ENCODE results near the gene HCN2.
A peak's percentile ranks its signal among the peaks of the same experiment; 100 is the strongest.

HCN2 gene

DNA sequence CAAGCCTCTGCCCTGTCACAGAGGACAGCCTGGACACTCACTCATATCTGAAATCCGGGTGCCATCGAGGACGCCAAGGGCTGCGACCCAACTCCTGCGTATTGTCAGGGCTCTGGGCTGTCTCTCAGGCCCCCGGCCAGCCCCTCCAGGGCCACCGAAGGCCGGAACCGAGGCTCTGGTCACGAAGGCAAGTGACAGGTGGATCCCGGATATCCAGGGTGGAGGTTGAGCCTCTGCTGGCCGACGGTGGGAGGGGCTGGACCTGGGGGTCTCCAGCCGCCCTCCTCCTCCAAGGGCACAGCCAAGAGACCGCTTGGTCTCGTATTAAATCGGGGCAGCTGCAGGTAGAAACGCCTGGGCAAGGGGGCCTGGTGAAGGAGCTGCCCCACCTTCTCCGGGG is 67.9 kb downstream of the HCN2 start:
- no peak for DNase-seq (ENCODE audit: low spot score)

- no peak for DNase-seq (ENCODE audit: low spot score)
These were observed 68.6 kb downstream of the HCN2 start for GRCh38 chr19:658059-658839.

DNA sequence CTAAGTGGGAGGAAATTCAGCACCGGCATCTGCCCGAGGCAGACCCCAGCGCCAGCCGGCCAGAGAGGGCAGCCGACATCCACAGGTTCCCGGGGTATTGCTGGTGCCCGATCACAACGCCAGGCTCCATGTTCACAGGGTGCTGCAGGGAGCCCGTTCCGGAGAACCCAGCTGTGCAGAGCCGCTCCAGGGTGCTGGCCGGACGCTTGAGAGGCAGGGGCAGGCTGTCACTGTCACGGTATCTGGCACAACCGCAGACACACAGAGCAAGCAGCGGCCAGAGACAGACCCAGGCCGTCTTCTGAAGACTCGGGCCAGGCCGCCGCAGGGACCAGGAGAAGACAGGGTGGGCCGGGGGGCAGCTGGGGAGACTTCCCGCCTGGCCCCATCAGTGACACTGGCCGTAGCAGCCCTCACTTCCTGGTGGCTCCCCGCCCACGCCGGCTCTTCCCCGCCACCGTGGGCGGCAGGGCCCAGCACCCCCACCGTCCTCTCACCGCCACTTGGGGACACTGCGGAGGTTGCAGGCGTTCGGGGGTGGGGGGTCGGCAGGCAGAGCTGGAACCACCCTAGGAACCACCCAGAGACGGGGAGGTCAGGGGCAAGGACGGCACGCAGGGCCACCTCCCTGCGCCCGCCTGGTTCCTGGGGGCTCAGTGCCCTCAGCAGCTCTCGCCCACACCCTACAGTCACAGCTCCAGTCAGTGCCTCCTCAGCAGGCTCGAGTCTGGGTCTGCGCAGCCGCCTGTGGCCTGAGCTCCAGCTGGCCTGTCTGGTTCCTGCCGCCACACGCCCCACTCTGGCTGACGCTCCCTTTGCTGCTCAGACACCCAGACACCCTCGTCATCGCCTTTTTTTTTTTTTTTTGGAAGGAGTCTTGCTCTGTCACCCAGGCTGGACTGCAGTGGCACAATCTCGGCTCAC is 69.5 kb downstream of the HCN2 start:
- DNase-seq (ENCODE audit: low spot score) = no peak

DNA sequence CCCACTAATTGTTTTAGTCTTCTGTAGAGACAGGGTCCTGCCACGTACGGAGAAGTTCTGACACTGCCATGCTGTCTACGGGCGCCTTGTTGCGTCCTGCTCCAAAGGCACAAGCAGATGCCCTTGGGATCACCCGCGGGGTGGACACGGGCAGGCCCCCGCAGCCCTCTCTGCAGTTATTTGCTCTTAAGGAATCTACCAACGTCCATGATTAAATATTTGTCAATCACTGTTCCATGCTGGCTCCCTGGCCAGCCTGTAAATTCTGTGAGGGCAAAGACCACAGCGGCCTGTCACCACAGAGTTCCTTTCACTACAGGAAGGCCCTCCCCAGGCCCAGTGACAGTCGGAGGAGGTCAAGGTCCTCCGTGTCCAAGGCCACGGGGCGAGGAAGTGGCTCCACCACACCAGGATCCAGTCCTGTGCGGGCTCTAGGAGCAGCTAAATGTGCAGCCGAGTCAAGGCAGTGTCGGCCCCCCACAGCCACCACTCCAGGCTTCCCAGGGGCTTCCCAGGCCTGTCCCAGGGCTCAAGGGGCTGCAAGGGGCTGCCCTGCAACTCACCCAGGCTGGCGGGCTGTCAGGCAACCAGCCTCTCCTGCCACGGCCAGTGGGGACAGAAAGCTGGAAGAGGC is 71.2 kb downstream of the HCN2 start:
- DNase-seq (ENCODE audit: low spot score) = peak; percentile 69

DNA sequence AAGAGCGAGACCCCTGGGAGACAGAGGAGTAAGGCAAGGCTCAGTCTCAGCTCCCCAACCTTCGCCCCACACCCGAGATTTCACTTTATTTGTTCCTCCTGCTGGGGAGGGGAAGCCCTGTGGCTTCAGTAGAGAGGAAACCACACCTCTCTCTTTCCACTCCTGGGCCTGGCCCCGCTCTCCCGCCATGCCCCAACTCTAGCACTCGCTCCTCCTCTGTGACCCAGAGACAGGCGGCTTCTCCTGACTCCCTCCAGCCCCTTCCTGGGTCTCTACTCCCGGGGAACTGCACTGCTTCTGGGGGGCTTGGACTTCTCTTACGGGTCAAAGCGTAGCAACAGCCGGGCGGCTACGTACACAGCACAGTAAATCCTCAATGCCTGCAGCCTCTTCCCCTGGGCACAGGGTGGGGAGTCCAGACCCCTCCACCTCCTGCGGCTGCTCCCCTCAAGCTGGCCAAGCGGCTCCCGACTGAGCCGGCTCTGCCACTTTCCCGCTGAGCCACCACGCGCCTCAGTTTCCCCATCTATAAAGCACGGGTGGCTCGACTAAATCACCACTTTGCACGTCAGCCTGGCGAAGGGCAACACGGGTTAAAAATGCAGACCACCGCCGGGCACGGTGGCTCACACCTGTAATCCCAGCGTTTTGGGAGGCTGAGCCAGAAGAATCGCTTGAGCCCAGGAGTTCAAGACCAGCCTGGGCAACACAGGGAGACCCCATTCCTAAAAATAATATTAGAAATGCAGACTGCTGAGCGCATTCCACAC is 71.9 kb downstream of the HCN2 start:
- DNase-seq (ENCODE audit: low spot score) = peak; percentile 71

DNA sequence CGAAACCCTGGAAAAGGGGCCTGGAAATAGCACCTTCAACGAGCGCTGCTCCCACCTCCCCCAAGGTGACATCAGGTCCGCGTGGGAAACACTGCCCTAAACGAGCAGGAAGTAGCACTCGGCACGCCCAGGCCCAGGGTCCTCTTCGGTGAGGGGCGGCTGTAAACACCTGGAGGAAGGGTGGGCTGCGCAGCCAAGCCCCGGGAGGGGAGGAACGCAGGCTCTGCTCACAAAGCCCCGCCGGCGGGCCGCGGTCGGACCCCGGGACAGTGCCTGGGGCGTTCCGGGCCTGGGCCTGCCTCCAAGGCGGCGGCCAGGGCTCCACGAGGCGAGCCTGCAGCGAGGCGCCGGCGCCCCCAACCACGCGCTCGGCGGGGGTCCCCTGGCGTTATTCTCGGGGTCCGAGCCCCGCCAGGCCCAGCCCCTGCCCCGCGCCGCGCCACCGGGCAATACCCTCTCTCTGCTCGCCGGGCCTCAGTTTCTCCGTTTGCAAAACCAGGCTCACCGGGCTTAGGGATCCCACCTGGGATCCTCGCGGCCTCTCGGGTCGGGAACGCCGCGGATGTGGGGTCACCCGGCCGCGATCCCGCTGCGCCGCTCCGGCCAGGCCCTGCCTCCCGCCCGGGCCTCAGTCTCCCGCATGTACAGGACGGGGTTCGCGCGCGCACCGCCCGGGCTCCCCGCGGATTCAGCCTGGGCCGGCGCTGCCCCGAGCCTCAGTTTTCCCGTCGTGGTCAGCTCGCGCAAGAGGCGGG is 72.7 kb downstream of the HCN2 start:
- DNase-seq (ENCODE audit: low spot score) = peak; percentile 85

DNA sequence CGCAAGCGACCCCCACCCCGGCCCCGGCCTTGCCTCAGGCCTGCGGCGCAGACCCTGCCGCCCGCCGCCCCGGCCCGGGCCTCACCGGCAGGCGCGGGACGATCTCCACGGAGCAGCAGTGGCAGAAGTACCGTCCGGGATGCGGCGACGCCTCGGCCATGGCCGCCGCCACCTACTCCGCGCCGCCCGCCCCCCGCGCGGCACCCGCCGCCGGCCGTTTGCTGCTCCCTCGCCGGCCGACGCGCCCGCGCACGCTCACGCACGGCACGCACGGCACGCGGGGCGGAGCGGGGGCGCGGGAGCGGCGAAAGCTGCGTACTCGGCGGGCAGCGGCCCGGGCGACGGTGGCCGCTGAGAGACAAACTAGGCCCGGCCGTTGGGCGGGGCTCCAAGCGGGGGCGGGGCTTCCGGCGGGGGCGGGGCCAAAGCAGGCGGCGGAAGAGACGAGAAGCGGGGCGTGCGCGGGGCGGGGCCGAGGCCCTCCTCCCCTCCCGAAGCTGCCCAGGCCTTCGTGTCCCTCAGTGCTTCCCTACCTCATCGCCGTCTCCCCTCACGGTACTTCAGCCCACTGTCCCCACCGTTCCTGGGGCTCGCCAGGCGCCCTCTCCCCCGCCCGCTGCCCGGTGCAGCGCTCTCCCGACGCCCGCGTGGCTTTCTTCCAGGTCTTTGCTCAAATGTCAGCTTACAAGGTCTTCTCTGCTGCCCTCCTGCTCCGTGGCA is 73.4 kb downstream of the HCN2 start, which contains the start of gene RNF126:
RNF126 (minus strand) TSS at position 253 of the 720 bp plus-strand sequence; CDS start at position 160, 93 bp downstream.
- peak; percentile 98 for DNase-seq (ENCODE audit: low spot score)

DNA sequence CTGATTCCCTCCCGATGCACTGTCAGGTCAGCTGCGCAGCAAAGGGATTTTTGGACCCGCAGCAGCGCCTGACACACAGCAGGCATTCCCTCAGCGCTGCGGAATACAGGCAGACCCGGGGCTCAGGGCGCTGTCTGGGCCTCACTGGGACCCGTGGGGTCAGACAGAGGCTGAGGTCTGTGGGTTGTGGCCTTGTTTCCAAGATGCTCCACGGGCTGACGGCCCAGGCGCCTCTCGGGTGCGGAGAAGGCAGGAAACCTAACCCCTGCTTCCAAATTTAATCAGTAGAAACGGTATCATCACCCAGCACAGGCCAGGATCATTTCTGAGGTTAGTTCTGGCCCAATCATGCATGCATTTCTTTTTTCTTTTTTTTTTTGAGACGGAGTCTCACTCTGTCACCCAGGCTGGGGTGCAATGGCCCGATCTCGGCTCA is 74.0 kb downstream of the HCN2 start:
- DNase-seq (ENCODE audit: low spot score) = no peak

- peak; percentile 99 for DNase-seq (ENCODE audit: low spot score)
These were observed 75.3 kb downstream of the HCN2 start for GRCh38 chr19:664913-665443.
